Measurements from ENCODE around the gene MBD6. TPM values are rescaled to one million over a fixed set of nuclear protein-coding genes. Genes with fewer than 3 reads are reported as not detected.

The MBD6 gene
- total RNA-seq, 2 donors from 2014 or later: 12.5 to 14.4 TPM

DNA sequence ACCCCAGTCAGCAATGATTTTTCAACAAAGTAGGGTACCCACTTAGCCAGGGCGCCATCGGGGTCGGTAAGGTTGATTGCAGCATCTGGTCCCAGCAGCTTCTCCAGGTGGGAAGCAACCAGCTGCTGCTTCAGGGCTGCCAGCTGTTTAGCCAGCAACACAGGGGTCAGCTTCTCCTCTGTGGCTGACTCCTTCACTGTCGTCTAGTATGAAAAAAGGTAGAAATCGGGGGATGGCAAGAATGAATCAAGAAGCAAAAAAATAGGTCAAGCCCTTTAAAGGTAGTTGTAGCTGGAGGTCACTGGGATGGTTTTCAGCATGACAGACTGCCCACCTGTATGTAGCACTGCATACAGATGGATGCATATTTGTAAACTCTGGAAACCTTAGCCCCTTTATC is 11.6 kb downstream of the MBD6 start:
- Histone ChIP-seq H3K36me3 (peaks cover 77% of the 10 kb centered on the region), H3K27ac (no peak overlapping the region), H3K4me3 (no peak overlapping the region), H3K4me1 (no peaks in the 10 kb centered on the region), H3K27me3 (no peaks in the 10 kb centered on the region), H3K9me3 (no peaks in the 10 kb centered on the region)
- TF ChIP-seq, protein P1, sequence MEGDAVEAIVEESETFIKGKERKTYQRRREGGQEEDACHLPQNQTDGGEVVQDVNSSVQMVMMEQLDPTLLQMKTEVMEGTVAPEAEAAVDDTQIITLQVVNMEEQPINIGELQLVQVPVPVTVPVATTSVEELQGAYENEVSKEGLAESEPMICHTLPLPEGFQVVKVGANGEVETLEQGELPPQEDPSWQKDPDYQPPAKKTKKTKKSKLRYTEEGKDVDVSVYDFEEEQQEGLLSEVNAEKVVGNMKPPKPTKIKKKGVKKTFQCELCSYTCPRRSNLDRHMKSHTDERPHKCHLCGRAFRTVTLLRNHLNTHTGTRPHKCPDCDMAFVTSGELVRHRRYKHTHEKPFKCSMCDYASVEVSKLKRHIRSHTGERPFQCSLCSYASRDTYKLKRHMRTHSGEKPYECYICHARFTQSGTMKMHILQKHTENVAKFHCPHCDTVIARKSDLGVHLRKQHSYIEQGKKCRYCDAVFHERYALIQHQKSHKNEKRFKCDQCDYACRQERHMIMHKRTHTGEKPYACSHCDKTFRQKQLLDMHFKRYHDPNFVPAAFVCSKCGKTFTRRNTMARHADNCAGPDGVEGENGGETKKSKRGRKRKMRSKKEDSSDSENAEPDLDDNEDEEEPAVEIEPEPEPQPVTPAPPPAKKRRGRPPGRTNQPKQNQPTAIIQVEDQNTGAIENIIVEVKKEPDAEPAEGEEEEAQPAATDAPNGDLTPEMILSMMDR (IDR thresholded peaks at IDR 0.05): no peak
- no peak for DNase-seq (ENCODE audit: low spot score)

DNA sequence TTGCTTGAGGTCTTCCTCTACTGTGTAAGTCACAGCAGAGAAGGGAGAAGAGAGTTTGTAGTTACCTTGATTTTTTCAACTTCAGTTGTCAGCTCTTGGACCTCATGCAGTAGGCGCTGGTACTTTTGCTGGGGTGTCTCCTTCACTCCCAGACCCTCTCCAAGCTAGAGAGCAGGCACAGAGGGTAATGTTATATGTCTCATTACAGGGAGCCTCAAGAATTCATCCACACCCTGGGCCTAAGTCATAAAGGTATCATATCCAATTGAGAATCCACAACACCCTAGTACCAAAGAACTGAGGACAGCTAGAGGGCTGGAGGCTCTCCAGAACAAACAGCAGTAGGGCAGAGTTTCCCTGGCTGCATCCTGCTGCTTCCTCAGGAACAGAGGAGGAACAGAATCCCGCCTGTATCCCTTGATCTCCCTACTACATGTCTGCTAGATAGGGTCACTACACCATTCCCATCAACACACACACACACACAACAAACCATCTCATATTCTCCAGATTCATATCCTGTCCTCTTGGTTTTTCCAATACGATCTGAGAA is 12.4 kb downstream of the MBD6 start:
- H3K27me3 ChIP-seq: no peaks in the 10 kb centered on the region
- H3K36me3 ChIP-seq: peaks cover 75% of the 10 kb centered on the region
- TF ChIP-seq, protein P1 (IDR thresholded peaks at IDR 0.05): no peak

DNA sequence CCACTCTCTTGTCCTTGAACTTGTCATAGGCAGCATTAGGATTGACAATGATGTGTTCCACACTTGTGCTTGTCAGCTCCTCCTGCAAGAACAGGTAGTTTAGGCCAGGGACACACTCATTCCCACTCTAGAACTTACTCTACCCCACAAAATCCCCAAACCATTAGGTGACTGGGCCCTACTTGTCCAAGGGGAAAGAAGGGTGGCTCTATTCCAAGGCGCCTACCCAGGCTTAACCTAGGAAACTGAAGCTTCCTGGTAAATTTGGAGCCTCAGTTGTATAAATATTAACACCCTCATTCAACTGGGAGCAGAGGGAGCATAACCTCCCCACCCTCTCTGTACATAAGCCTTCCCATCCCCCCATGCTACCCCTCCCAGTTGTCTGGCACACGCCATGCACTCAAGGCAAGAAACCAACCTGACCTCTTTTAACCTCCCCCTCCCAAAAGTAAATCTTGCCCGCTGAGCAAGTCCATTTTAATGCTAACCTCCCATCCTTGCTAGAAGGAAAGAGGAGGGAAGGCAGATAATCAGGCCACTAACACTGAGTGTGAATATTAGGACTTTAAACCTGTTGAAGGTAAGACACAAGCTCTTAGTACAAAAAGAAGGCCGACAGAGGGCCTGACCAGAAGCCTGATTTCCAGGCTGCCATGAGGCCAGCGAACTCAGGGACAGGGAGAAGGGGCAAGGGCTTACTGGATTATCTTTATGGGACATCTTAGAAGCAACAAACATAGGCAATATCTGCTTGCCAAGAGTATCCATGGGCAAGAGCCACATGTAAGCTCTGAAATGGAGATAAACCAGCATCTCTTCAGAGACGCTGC is 13.4 kb downstream of the MBD6 start:
- H3K36me3 ChIP-seq: peaks cover 74% of the 10 kb centered on the region
- H3K27me3 ChIP-seq: no peaks in the 10 kb centered on the region
- H3K4me3 ChIP-seq: no peak overlapping the region
- H3K4me1 ChIP-seq: no peaks in the 10 kb centered on the region
- TF ChIP-seq, protein P1 (IDR thresholded peaks at IDR 0.05): no peak
- no peak for DNase-seq (ENCODE audit: low spot score)
- no peak overlapping the region for H3K27ac ChIP-seq
- no peaks in the 10 kb centered on the region for H3K9me3 ChIP-seq

More for the DNA sequence above, 12.4 kb downstream of the MBD6 start:
- no peaks in the 10 kb centered on the region for H3K4me1 ChIP-seq
- no peak overlapping the region for H3K4me3 ChIP-seq
- H3K27ac ChIP-seq: no peak overlapping the region
- DNase-seq (ENCODE audit: low spot score): no peak
- H3K9me3 ChIP-seq: no peaks in the 10 kb centered on the region

DNA sequence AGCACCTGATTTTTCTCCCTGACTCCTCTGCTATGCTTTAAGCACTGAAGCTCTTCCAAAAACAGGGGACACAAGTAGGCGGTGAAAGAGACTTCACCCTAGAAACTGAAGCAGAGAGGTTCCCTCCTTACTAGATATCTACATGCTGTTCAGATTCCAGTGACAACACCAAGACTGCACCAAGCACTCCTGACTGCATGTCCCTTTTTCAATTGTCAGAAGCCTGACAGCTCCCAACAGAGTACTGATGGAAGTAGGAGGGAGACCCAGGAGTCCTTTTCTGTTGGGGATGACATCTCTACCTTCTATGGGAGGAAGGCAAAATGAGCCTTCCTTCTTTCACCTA is 13.9 kb downstream of the MBD6 start:
- Histone ChIP-seq H3K9me3 (no peaks in the 10 kb centered on the region), H3K36me3 (peaks cover 73% of the 10 kb centered on the region), H3K27me3 (no peaks in the 10 kb centered on the region), H3K4me3 (no peak overlapping the region), H3K4me1 (no peaks in the 10 kb centered on the region), H3K27ac (no peak overlapping the region)
- TF ChIP-seq, protein P1 (IDR thresholded peaks at IDR 0.05): no peak
- DNase-seq (ENCODE audit: low spot score): no peak

DNA sequence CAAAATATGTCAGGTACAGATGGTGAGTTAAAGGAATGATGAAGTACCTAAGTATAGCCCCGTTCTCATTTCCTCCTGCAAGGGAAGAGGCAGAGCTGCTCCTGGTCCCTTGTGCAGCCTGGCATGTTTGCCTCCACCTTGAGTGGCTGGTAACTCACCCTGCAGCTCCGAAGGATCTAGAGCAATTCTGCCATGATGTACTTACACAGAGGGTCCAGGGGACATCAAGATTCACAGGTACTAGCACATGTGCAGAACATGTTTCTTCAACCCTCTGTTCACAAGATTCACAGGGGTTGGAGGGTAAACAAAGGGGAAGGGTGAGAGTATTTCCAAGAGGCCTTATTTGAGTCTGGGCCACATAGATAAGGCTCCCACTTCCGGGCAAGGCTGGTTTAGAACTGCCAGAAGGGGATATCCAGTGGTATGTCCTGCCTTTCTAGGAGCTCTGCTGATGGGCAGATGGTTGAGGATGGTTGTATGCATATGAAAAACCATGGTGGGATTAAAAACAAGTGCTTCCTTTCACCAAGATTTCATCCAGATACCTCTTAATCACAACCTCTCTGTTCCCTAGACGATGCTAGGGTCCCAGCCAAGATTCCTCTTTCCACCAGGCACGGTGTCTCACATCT is 16.6 kb downstream of the MBD6 start:
- Histone ChIP-seq H3K27me3 (no peaks in the 10 kb centered on the region), H3K4me3 (no peak overlapping the region), H3K36me3 (peaks cover 51% of the 10 kb centered on the region), H3K4me1 (peaks cover 0 to 9% of the 10 kb centered on the region in 2 donors), H3K27ac (no peak overlapping the region), H3K9me3 (no peaks in the 10 kb centered on the region)
- TF ChIP-seq, protein P1 (IDR thresholded peaks at IDR 0.05): no peak
- DNase-seq (ENCODE audit: low spot score): no peak

Data from right atrium auricular region (tissue), 2 donors.